ENCODE measurements around the gene HAUS3. TPM values are rescaled to one million over a fixed set of nuclear protein-coding genes. Genes with fewer than 3 reads are reported as not detected.
"Not testable (repeated sequence)": the region's sequence is repeated elsewhere in the genome, so short reads cannot be mapped to it uniquely, and the experiment has no call there.

Gene HAUS3
- total RNA-seq, 1 donor from 2014 or later: 16.7 TPM

- no peak for DNase-seq (ENCODE audit: extremely low read depth, low read depth, low spot score)
These were observed 34.8 kb upstream of the HAUS3 start for GRCh38 chr4:2276581-2277325.

DNA sequence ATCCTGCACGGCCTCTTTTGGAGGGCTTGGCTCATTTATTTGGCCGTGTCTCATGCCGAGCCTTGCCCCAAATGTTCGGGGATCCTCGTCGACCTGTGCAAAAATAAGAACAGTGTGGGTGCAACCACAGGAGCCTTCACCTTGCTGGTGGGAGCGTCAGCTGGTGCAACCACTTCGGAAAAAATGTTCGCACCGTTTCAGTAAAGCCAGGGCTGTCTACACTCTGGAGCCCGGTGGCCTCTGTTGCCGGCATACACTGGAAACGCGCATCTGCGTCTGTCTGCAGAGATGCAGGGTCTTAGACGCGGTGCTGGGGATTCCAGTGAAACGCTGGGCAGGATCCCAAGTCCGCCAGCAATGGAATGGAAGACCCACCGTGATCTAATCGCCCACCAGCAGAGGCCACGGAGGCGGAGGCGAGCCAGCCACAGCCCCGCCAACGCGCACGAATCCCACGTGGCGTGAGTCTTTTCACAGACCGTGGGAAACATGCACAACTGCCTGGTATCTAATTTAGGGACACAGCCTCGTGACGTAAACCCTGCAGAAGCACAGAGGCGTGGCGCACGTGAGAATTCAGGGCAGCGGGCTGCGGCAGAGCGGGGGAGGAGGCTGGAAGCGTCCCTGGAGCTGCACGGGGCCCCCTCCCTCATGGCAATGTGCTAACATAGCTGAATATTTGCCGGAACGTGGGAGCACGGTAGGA is 33.8 kb upstream of the HAUS3 start:
- no peak for DNase-seq (ENCODE audit: extremely low read depth, low read depth, low spot score)

DNA sequence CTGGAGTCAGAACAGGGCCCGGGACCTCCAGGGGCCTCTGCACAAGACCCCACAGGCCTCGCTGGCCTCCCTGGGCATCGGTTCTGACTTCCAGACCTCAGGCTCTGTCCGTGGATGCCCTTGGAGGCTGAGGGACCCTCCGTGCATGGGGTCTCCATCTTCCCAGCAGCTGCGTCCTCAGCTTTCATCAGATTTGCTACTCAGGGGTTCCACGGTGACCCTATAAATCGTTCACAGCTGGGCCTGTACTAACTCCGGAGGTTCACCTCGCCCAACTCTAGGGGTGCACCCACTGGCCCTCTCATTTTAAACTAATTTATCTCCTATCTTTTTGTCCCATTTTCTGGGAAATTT is 33.1 kb upstream of the HAUS3 start:
- DNase-seq (ENCODE audit: extremely low read depth, low read depth, low spot score): not testable (repeated sequence)

GRCh38 chr4:2274320-2275043 is 32.6 kb upstream of the HAUS3 start:
- DNase-seq (ENCODE audit: extremely low read depth, low read depth, low spot score): no peak

GRCh38 chr4:2273657-2274319 is 31.9 kb upstream of the HAUS3 start:
- DNase-seq (ENCODE audit: extremely low read depth, low read depth, low spot score): no peak

GRCh38 chr4:2273221-2273620 is 31.3 kb upstream of the HAUS3 start:
- DNase-seq (ENCODE audit: extremely low read depth, low read depth, low spot score): no peak

- no peak for DNase-seq (ENCODE audit: extremely low read depth, low read depth, low spot score)
These were observed 30.9 kb upstream of the HAUS3 start for GRCh38 chr4:2272828-2273120.

DNA sequence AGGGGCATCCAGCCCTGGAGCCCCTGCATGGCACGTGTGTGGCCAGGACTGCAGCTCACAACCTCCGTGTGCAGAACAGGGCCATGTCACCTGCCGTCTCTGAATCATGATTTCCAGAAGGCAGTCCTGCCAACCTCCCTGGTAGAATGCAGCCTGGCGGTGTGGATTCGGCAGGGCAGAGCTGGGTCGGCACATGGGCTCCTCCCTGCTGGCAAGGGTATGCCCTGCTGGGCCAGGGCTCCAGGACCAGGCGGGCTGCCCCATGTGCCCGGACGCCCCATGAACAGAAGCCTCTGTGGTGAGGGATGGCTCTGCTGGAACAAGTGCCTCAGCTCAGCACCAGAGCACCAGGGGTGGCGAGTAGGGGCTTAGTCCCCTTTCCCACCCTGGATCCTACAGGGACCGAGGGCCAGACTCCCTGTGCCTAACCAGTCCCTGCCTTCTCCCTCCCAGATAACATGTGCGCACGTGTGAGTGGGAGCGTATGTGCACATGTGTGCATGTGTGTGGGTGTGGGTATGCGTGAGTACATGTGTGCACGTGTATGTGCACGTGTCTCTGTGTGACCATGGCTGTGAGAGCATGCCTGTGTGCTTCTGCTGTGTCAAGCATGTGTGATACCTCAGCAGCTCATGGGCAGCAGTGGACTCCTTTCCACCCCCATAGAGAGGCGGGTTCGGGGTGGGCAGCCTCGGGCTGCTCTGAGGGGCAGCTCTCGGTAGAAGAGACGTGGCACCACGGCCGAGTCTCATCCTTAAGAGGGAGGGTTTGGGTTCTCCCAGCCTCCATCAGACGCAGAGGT is 30.3 kb upstream of the HAUS3 start:
- DNase-seq (ENCODE audit: extremely low read depth, low read depth, low spot score): no peak

- DNase-seq (ENCODE audit: extremely low read depth, low read depth, low spot score): no peak
These were observed 29.5 kb upstream of the HAUS3 start for GRCh38 chr4:2271279-2272025.

GRCh38 chr4:2270341-2271165 is 28.6 kb upstream of the HAUS3 start:
- DNase-seq (ENCODE audit: extremely low read depth, low read depth, low spot score): no peak

- DNase-seq (ENCODE audit: extremely low read depth, low read depth, low spot score): no peak
These were observed 27.8 kb upstream of the HAUS3 start for GRCh38 chr4:2269618-2270163.

- no peak for DNase-seq (ENCODE audit: extremely low read depth, low read depth, low spot score)
These were observed 27.2 kb upstream of the HAUS3 start for GRCh38 chr4:2269206-2269531.

- DNase-seq (ENCODE audit: extremely low read depth, low read depth, low spot score): no peak
These were observed 26.7 kb upstream of the HAUS3 start for GRCh38 chr4:2268357-2269205.

- DNase-seq (ENCODE audit: extremely low read depth, low read depth, low spot score): no peak
These were observed 25.9 kb upstream of the HAUS3 start for GRCh38 chr4:2267841-2268240.

DNA sequence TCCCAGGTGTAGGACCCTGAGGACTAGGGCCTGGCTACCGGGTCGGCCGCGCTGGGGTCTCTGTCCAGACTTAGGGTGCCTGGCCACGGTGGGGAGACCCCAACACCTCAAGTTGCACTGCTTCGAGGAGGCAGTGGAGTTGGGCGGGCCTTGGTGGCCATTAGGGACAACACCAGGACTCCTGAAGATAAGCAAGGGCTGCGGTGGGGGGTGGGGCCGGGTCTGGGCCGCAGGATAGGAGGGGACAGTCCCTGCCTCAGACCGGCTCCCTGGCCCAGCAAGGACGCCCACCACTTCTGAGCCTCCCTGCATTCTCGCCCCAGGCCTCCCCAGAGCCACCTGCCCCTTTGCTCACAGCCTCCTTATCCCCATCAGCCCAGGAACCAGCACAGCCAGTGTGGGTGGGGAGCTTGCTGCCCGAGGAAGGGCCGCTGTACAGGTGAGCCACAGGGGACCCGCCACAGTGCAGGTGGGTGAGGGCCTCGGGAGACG is 25.4 kb upstream of the HAUS3 start:
- no peak for DNase-seq (ENCODE audit: extremely low read depth, low read depth, low spot score)

GRCh38 chr4:2266821-2267220 is 24.9 kb upstream of the HAUS3 start:
- DNase-seq (ENCODE audit: extremely low read depth, low read depth, low spot score): no peak

GRCh38 chr4:2266181-2266580 is 24.3 kb upstream of the HAUS3 start:
- DNase-seq (ENCODE audit: extremely low read depth, low read depth, low spot score): no peak
